HL-60/S4 treated with retinoic acid at 250 ng/mL for 4 days and 3 days (cell line): ENCODE data around the gene TDRD3.
"Not testable (repeated sequence)": the region's sequence is repeated elsewhere in the genome, so short reads cannot be mapped to it uniquely, and the experiment has no call there.

ENCODE experiments used
- in situ Hi-C: fragments of 300-500 bp; cut with MboI; formaldehyde crosslinking; loops from 2 replicates; pipeline ENCODE4 v1.7.0; 2022; ENCODE audit warnings: low sequenced_read_pairs

The TDRD3 gene

GRCh38 chr13:60398379-60398891 lies 1.4 kb downstream of the TDRD3 start:
- in situ Hi-C loops, result no loop called here

- in situ Hi-C loops, result no loop called here
Measured at GRCh38 chr13:60398907-60399589, 2.0 kb downstream of the TDRD3 start.

GRCh38 chr13:60402022-60402421 lies 5.0 kb downstream of the TDRD3 start:
- in situ Hi-C loops, result no loop called here

GRCh38 chr13:60407095-60407494 lies 10.1 kb downstream of the TDRD3 start:
- in situ Hi-C loops, result no loop called here

- in situ Hi-C loops, result not testable (repeated sequence)
Measured at GRCh38 chr13:60407852-60408251, 10.8 kb downstream of the TDRD3 start.

- in situ Hi-C loops, result not testable (repeated sequence)
Measured at GRCh38 chr13:60409574-60410292, 12.7 kb downstream of the TDRD3 start.

- in situ Hi-C loops, result no loop called here
Measured at GRCh38 chr13:60410299-60410698, 13.3 kb downstream of the TDRD3 start.

GRCh38 chr13:60411464-60411863 lies 14.4 kb downstream of the TDRD3 start:
- in situ Hi-C loops, result no loop called here

- in situ Hi-C loops, result no loop called here
Measured at GRCh38 chr13:60411983-60412382, 15.0 kb downstream of the TDRD3 start.

GRCh38 chr13:60412909-60413616 lies 16.0 kb downstream of the TDRD3 start:
- in situ Hi-C loops, result no loop called here

- in situ Hi-C loops, result no loop called here
Measured at GRCh38 chr13:60414177-60414576, 17.2 kb downstream of the TDRD3 start.

GRCh38 chr13:60417734-60418133 lies 20.7 kb downstream of the TDRD3 start:
- in situ Hi-C loops, result no loop called here

- in situ Hi-C loops, result no loop called here
Measured at GRCh38 chr13:60418954-60419353, 21.9 kb downstream of the TDRD3 start.

- in situ Hi-C loops, result no loop called here
Measured at GRCh38 chr13:60425332-60425731, 28.3 kb downstream of the TDRD3 start.

- in situ Hi-C loops, result no loop called here
Measured at GRCh38 chr13:60426075-60426474, 29.1 kb downstream of the TDRD3 start.

GRCh38 chr13:60427285-60427684 lies 30.3 kb downstream of the TDRD3 start:
- in situ Hi-C loops, result no loop called here

GRCh38 chr13:60431108-60431700 lies 34.2 kb downstream of the TDRD3 start:
- in situ Hi-C loops, result no loop called here

- in situ Hi-C loops, result no loop called here
Measured at GRCh38 chr13:60433505-60433904, 36.5 kb downstream of the TDRD3 start.

GRCh38 chr13:60435762-60436374 lies 38.8 kb downstream of the TDRD3 start:
- in situ Hi-C loops, result no loop called here

- in situ Hi-C loops, result no loop called here
Measured at GRCh38 chr13:60439201-60439600, 42.2 kb downstream of the TDRD3 start.

- in situ Hi-C loops, result no loop called here
Measured at GRCh38 chr13:60441761-60442160, 44.7 kb downstream of the TDRD3 start.
